ENCODE data around the gene LRRC10B.

The LRRC10B gene

GRCh38 chr11:61533039-61533375 is 24.5 kb downstream of the LRRC10B start:
- no peak for DNase-seq

GRCh38 chr11:61533401-61533800 is 24.9 kb downstream of the LRRC10B start:
- DNase-seq: no peak

GRCh38 chr11:61534025-61534932 is 25.7 kb downstream of the LRRC10B start:
- DNase-seq: no peak

GRCh38 chr11:61534933-61535839 is 26.6 kb downstream of the LRRC10B start:
- no peak for DNase-seq

DNA sequence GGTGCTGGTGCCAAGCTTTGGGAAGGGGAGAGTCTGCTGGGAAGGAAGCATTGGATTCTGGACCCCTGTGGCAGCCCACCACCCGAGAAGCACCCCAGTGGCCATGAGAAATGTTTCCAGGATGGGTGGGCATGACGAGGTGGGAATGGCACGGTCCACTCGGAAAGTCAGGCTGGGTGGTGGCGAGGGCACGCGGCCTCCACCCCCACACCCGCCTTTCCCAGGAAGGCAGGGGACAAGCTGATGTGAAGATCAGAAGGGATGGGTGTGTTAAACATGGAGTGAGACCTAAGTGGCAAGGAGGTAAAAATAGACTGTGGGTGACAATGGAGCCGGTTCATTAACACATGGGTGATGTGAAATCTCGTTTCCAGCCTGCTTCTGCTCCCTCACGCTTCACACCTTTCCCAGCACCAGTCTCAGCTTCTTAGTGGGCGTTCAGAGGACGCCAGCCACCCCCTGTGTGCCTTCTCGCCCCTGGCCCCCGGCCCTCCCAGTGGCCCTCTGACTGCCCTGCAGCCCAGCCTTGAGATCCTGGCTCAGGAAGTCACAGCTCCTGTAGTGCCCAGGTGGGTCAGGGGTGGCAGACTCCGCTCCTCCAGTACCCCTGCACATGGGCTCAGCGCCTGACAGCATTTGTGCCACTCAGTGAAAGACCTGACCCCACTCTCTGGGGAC is 27.6 kb downstream of the LRRC10B start:
- DNase-seq: no peak

GRCh38 chr11:61536676-61537270 is 28.2 kb downstream of the LRRC10B start:
- no peak for DNase-seq

DNA sequence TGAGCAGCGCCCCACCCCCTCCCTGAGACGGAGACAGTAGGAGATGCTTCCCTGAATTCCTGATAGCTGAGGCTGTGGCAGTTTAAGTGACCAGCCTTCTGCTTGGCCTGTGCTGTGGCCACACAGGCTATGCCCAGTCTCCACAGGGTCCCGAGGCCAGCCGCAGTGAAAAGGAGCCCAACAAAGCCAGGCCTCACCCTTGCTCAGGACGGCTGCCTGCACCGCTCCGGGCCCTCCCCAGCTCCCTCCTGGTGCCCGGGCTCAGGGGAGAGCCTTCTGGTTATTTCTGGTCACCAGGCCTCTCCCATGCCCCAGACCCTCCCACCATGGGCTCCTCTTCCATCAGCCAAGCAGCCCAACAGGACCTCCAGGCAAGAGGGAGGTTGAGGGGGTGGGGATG is 28.8 kb downstream of the LRRC10B start:
- DNase-seq: no peak

GRCh38 chr11:61538636-61538961 is 30.1 kb downstream of the LRRC10B start:
- DNase-seq: no peak

DNA sequence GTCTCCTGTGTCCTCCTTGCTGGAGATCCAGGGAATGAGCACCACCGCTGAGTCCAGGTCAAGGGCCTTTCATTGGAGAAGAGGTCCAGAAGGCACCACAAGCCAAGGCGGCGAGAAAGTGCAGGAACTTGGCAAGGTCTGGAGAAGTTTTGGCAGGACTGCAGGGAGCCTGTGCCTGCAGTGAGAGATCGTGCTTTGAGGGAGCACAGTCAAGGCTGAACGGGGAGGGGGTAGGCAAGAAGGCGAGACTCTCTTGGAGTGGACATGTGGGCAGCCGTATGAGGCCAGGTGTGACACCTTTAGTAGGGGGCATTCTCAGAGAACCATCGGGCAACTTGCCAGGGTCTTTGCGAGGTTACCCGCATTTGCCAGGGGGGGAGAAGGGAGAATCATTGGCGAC is 30.5 kb downstream of the LRRC10B start:
- no peak for DNase-seq

- no peak for DNase-seq
These were observed 31.3 kb downstream of the LRRC10B start for GRCh38 chr11:61539831-61540357.

DNA sequence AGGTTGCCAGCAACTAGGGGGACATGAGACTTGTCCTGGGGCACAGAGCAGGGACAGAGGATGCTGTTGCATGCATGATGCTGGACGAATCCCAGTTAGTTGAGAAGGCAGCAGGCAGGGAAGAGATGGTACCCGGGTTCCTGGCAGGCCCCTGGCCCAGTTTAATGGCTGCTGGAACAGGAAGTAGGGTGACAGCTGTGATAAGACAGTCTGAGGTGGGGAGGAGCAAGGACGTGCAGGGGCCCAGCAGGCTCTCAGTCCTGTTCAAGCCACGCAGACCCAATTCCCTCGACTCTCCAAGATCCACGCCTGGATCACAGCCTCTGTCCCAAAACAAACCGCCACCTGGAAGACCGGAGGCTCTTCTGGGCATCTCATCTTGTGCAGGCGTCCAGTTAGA is 32.0 kb downstream of the LRRC10B start:
- no peak for DNase-seq

GRCh38 chr11:61541598-61541997 is 33.0 kb downstream of the LRRC10B start:
- no peak for DNase-seq

GRCh38 chr11:61542024-61542461 is 33.5 kb downstream of the LRRC10B start:
- DNase-seq: no peak

GRCh38 chr11:61542705-61543104 is 34.2 kb downstream of the LRRC10B start:
- no peak for DNase-seq

GRCh38 chr11:61543606-61544306 is 35.2 kb downstream of the LRRC10B start:
- DNase-seq: no peak

- no peak for DNase-seq
These were observed 35.9 kb downstream of the LRRC10B start for GRCh38 chr11:61544466-61544865.

- no peak for DNase-seq
These were observed 36.8 kb downstream of the LRRC10B start for GRCh38 chr11:61545341-61545740.

- no peak for DNase-seq
These were observed 37.4 kb downstream of the LRRC10B start for GRCh38 chr11:61545921-61546320.

GRCh38 chr11:61546663-61547062 is 38.1 kb downstream of the LRRC10B start:
- DNase-seq: no peak

DNA sequence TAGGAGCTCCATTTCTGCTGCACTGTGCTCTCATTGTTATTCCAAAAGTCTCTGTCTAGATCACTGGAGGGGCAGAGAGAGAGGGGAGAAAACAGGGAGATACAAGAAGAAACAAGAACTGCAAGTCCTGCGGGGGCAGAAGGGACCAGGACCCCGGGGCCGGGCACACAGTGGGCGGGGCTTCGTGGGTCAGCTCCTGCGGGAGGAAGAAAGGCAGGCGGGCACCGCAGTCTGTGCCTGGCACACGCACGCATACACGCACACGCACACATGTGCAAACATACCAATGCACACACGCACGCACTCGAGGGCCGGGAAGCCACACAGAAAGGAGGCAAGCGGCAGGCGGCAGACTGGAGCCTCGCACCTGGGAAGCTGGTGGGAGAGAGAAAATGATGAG is 38.7 kb downstream of the LRRC10B start:
- no peak for DNase-seq

GRCh38 chr11:61549177-61549576 is 40.6 kb downstream of the LRRC10B start:
- DNase-seq: no peak

Measured in hippocampal formation (tissue), 2 donors.